ENCODE measurements around the gene SRSF8. TPM values are rescaled to one million over a fixed set of nuclear protein-coding genes. Genes with fewer than 3 reads are reported as not detected.
A peak's percentile ranks its signal among the peaks of the same experiment; 100 is the strongest.

SRSF8 gene
- total RNA-seq, 2 experiments from 2014 or later: 31.1 to 32.2 TPM

DNA sequence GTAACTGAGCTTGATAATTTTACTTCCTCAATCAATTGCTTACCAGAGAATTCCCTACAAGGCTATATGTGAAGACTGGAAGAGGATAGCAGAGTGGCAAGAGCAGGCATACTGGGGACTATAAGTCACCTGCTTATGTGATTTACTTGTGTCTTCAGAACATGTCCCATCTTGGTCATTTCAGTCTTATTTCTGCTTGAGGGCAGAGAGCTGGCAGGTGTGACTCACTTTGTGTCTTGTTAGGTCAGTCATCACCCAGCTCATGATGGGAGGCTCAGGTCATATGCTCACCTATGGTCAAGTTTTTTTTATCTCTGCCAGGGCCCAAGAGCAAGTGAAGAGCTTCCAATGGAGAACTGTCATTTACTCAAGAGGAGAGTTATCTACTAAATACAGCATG is 6.2 kb downstream of the SRSF8 start:
- CTCF ChIA-PET: interaction anchor here (0.8 to 8.2 kb wide), 6 partner anchors 9 to 632 kb away, joined by 3 to 220 read pairs (median 5); partner anchors contain the start of gene ENDOD1

GRCh38 chr11:95074792-95075563 is 8.3 kb downstream of the SRSF8 start:
- intact Hi-C loops (cut with micrococcal nuclease): no loop called here
- Mint-ChIP-seq H3K4me1 (ENCODE audit: low read depth) (peaks cover 30% of the 10 kb centered on the region), H3K27ac (no peak overlapping the region), H3K4me3 (no peak overlapping the region), H3K36me3 (no peaks in the 10 kb centered on the region), H3K27me3 (no peaks in the 10 kb centered on the region), H3K9me3 (no peaks in the 10 kb centered on the region)
- ChIA-PET POLR2A (interaction anchor here (1.0 kb wide), 1 partner anchor 15 kb away, joined by 3 read pairs; no protein-coding TSS in a partner anchor), CTCF (no interaction called here)
- no peak for DNase-seq

More for the DNA sequence above, 6.2 kb downstream of the SRSF8 start:
- no peaks in the 10 kb centered on the region for H3K9me3 Mint-ChIP-seq
- peak; percentile 30 for DNase-seq
- H3K4me1 Mint-ChIP-seq (ENCODE audit: low read depth): peaks cover 34% of the 10 kb centered on the region
- peaks cover 7% of the 10 kb centered on the region for H3K36me3 Mint-ChIP-seq
- no peak overlapping the region for H3K4me3 Mint-ChIP-seq
- POLR2A ChIA-PET: interaction anchor here (1.2 to 2.9 kb wide), 2 partner anchors 11 to 18 kb away, joined by 4 to 8 read pairs; no protein-coding TSS in a partner anchor
- H3K27me3 Mint-ChIP-seq: no peaks in the 10 kb centered on the region
- peak overlapping the region; percentile 6 for H3K27ac Mint-ChIP-seq
- intact Hi-C loops (cut with micrococcal nuclease): no loop called here

DNA sequence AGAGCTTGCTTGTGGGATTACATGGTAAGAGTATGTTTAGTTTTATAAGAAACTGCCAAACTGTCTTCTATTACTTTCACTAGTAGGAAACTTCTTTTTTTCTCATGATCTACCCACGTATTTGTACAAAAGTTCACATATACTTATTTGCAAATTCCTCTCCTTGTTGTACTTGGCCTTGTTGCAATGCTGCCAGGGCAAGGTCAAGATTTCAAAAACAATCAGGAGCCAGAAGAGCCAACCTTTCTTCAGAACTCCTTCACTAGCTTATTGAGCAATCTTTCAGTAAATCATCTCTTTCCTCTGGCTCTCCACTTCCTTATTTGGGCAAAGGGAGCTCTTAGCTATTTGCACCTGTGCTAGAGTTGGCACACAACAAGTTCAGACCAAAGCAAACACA is 9.7 kb downstream of the SRSF8 start:
- ChIA-PET CTCF (interaction anchor here (1.1 to 1.4 kb wide), 2 partner anchors 16 to 78 kb away, joined by 3 to 9 read pairs; no protein-coding TSS in a partner anchor), POLR2A (interaction anchor here (1.0 kb wide), 1 partner anchor 10 kb away, joined by 3 read pairs; the partner anchor contains the start of gene SRSF8)
- no peak for DNase-seq
- H3K4me3 Mint-ChIP-seq: no peak overlapping the region
- intact Hi-C loops (cut with micrococcal nuclease): loop anchor here (1.0 kb wide), 1 partner anchor 8 kb away; no protein-coding TSS in a partner anchor
- no peaks in the 10 kb centered on the region for H3K9me3 Mint-ChIP-seq
- peaks cover 20% of the 10 kb centered on the region for H3K4me1 Mint-ChIP-seq (ENCODE audit: low read depth)
- H3K36me3 Mint-ChIP-seq: no peaks in the 10 kb centered on the region
- H3K27ac Mint-ChIP-seq: peak overlapping the region; percentile 2
- H3K27me3 Mint-ChIP-seq: no peaks in the 10 kb centered on the region

GRCh38 chr11:95076981-95077380 is 10.3 kb downstream of the SRSF8 start:
- Mint-ChIP-seq H3K4me3 (no peak overlapping the region), H3K36me3 (no peaks in the 10 kb centered on the region), H3K9me3 (no peaks in the 10 kb centered on the region), H3K27me3 (no peaks in the 10 kb centered on the region), H3K4me1 (ENCODE audit: low read depth) (peaks cover 17% of the 10 kb centered on the region), H3K27ac (no peak overlapping the region)
- intact Hi-C loops (cut with micrococcal nuclease): loop anchor here (1.0 kb wide), 1 partner anchor 7 kb away; no protein-coding TSS in a partner anchor
- CTCF ChIA-PET: interaction anchor here (1.1 to 1.4 kb wide), 2 partner anchors 16 to 77 kb away, joined by 3 to 9 read pairs; no protein-coding TSS in a partner anchor
- POLR2A ChIA-PET: interaction anchor here (1.0 kb wide), 1 partner anchor 10 kb away, joined by 3 read pairs; the partner anchor contains the start of gene SRSF8
- no peak for DNase-seq

- Mint-ChIP-seq H3K4me3 (no peak overlapping the region), H3K36me3 (peaks cover 2% of the 10 kb centered on the region), H3K4me1 (ENCODE audit: low read depth) (peaks cover 16% of the 10 kb centered on the region), H3K27me3 (no peaks in the 10 kb centered on the region), H3K9me3 (no peaks in the 10 kb centered on the region), H3K27ac (no peak overlapping the region)
- DNase-seq: no peak
- POLR2A ChIA-PET: interaction anchor here (2.1 kb wide), 1 partner anchor 11 kb away, joined by 7 read pairs; no protein-coding TSS in a partner anchor
- intact Hi-C loops (cut with micrococcal nuclease): no loop called here
- CTCF ChIA-PET: interaction anchor here (1.1 to 8.9 kb wide), 2 partner anchors 9 to 14 kb away, joined by 3 to 111 read pairs; partner anchors contain the start of gene SRSF8
These were observed 11.8 kb downstream of the SRSF8 start for GRCh38 chr11:95078526-95078925.

GRCh38 chr11:95081010-95081409 is 14.3 kb downstream of the SRSF8 start:
- Mint-ChIP-seq H3K4me3 (no peak overlapping the region), H3K27me3 (no peaks in the 10 kb centered on the region), H3K9me3 (no peaks in the 10 kb centered on the region), H3K36me3 (peaks cover 2% of the 10 kb centered on the region), H3K4me1 (ENCODE audit: low read depth) (peaks cover 41% of the 10 kb centered on the region), H3K27ac (no peak overlapping the region)
- no peak for DNase-seq
- intact Hi-C loops (cut with micrococcal nuclease): loop anchor here (5.0 to 10.0 kb wide), 2 partner anchors 539 to 984 kb away; partner anchors contain the start of gene FUT4
- CTCF ChIA-PET: interaction anchor here (1.2 to 8.9 kb wide), 6 partner anchors 12 to 624 kb away, joined by 3 to 111 read pairs (median 6); partner anchors contain the start of gene SRSF8
- POLR2A ChIA-PET: interaction anchor here (1.0 to 1.4 kb wide), 3 partner anchors 8 to 18 kb away, joined by 3 to 4 read pairs (median 3); partner anchors contain the start of gene ENDOD1

DNA sequence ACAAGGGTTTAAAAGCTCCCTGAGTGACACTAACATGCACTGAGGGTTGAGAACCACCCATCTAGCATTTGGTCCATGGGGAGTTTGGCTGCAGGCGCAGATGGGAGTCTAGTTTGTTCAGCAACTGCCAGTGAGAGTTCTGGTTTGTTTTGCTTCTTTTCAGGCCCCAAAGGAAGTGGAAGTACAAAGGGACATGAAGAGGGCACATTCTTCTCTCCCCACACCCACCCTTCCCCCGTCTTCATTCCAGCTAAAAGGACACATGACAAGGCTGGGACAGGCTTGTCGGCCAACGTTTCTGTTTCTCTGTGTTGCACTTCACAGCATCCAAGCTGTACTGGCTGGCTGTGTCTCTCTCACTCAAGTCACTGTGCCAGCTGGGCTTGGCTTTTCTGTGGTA is 14.7 kb downstream of the SRSF8 start:
- Mint-ChIP-seq H3K9me3 (no peaks in the 10 kb centered on the region), H3K27me3 (no peaks in the 10 kb centered on the region), H3K4me3 (no peak overlapping the region), H3K4me1 (ENCODE audit: low read depth) (peaks cover 43% of the 10 kb centered on the region), H3K27ac (no peak overlapping the region), H3K36me3 (peaks cover 2% of the 10 kb centered on the region)
- POLR2A ChIA-PET: interaction anchor here (1.0 to 1.4 kb wide), 3 partner anchors 7 to 17 kb away, joined by 3 to 4 read pairs (median 3); partner anchors contain the start of gene ENDOD1
- CTCF ChIA-PET: interaction anchor here (1.1 to 8.9 kb wide), 4 partner anchors 12 to 624 kb away, joined by 3 to 111 read pairs (median 8); partner anchors contain the start of gene SRSF8
- intact Hi-C loops (cut with micrococcal nuclease): loop anchor here (5.0 to 10.0 kb wide), 2 partner anchors 539 to 983 kb away; partner anchors contain the start of gene FUT4
- DNase-seq: no peak

DNA sequence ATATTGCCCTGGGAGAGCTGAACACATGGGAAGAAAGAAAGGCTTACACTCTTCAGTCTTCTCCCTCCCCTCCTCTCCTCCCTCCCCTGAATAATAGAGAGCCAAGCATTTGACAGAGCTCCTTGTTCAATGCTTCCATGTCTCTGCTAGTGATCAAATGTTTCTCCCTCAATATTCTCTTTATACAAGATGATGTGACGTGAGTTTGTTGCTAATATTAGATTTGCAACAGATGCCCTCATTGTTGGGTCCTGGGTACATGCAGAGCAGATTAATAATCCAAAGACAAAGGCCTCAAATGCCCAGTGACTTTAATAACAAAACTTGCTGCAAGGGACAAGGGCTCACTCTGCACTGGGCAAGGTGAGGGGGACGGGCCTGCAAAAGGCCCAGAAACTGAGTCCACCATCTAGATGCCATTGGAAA is 15.9 kb downstream of the SRSF8 start:
- no peak for DNase-seq
- no peaks in the 10 kb centered on the region for H3K27me3 Mint-ChIP-seq
- no peak overlapping the region for H3K4me3 Mint-ChIP-seq
- H3K4me1 Mint-ChIP-seq (ENCODE audit: low read depth): peaks cover 38% of the 10 kb centered on the region
- intact Hi-C loops (cut with micrococcal nuclease): loop anchor here (5.0 to 10.0 kb wide), 2 partner anchors 540 to 982 kb away; partner anchors contain the start of gene FUT4
- no peaks in the 10 kb centered on the region for H3K9me3 Mint-ChIP-seq
- H3K36me3 Mint-ChIP-seq: peaks cover 2% of the 10 kb centered on the region
- H3K27ac Mint-ChIP-seq: no peak overlapping the region
- ChIA-PET POLR2A (no interaction called here), CTCF (interaction anchor here (1.1 to 8.9 kb wide), 3 partner anchors 11 to 14 kb away, joined by 3 to 111 read pairs (median 5); partner anchors contain the start of gene SRSF8)

DNA sequence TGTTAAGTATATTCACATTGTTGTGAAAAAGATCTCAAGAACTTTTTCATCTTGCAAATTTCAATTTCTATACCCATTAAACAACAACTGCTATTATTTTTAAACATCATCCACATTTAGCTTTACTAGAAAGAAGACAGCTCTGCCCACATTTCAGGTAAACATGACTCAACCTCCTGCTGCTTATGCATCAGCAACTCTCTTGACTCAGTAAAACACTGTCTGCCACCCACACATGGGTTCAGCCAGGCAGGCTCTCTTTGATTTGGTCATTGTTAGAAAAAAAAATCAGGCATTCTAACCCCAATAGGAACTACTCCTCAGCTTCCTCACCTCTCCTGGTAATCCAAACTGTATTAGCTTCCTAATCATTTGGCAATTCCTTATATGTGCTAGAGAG is 17.8 kb downstream of the SRSF8 start:
- Mint-ChIP-seq H3K36me3 (peaks cover 2% of the 10 kb centered on the region), H3K27me3 (no peaks in the 10 kb centered on the region), H3K4me1 (ENCODE audit: low read depth) (peaks cover 45% of the 10 kb centered on the region), H3K9me3 (no peaks in the 10 kb centered on the region), H3K4me3 (no peak overlapping the region), H3K27ac (peak overlapping the region; percentile 77)
- peak; percentile 79 for DNase-seq
- ChIA-PET POLR2A (interaction anchor here (1.0 to 1.8 kb wide), 4 partner anchors 9 to 705 kb away, joined by 3 to 17 read pairs (median 8); partner anchors contain the start of genes FAM76B and SRSF8), CTCF (interaction anchor here (0.8 to 8.9 kb wide), 6 partner anchors 9 to 68 kb away, joined by 4 to 111 read pairs (median 5); partner anchors contain the start of gene SRSF8)
- intact Hi-C loops (cut with micrococcal nuclease): loop anchor here (1.0 to 10.0 kb wide), 6 partner anchors 8 to 980 kb away; partner anchors contain the start of genes FUT4 and SESN3

GRCh38 chr11:95085117-95085816 is 18.5 kb downstream of the SRSF8 start:
- H3K4me3 Mint-ChIP-seq: no peak overlapping the region
- H3K27ac Mint-ChIP-seq: peak overlapping the region; percentile 77
- no peaks in the 10 kb centered on the region for H3K9me3 Mint-ChIP-seq
- POLR2A ChIA-PET: interaction anchor here (1.0 to 1.8 kb wide), 5 partner anchors 9 to 704 kb away, joined by 3 to 17 read pairs (median 7); partner anchors contain the start of genes FAM76B and SRSF8
- H3K4me1 Mint-ChIP-seq (ENCODE audit: low read depth): peaks cover 46% of the 10 kb centered on the region
- CTCF ChIA-PET: interaction anchor here (0.8 to 8.9 kb wide), 7 partner anchors 8 to 67 kb away, joined by 4 to 111 read pairs (median 4); partner anchors contain the start of gene SRSF8
- no peak for DNase-seq
- intact Hi-C loops (cut with micrococcal nuclease): loop anchor here (2.0 to 10.0 kb wide), 3 partner anchors 146 to 980 kb away; partner anchors contain the start of gene SESN3
- H3K36me3 Mint-ChIP-seq: peaks cover 2% of the 10 kb centered on the region
- H3K27me3 Mint-ChIP-seq: no peaks in the 10 kb centered on the region

DNA sequence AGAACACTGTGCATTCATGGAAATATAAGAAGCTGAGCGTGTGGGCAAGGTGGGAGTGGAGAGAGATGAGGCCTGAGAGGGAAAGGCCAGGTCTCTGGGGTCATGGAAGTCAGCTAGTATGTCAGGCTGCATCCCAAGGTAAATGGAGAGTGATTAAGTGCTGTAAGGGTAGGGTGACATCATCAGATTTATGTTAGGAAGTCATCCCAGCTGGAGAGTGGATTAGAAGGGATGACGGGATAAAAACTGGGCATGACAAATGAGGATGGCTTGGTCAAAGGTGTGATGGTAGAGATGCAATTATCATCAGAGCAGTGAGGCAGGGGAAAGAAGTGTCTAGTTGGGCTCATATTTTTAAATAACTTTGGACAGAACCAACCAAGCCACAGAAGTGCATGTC is 19.4 kb downstream of the SRSF8 start:
- Mint-ChIP-seq H3K27ac (no peak overlapping the region), H3K4me3 (no peak overlapping the region), H3K4me1 (ENCODE audit: low read depth) (peaks cover 55% of the 10 kb centered on the region), H3K27me3 (no peaks in the 10 kb centered on the region), H3K9me3 (no peaks in the 10 kb centered on the region), H3K36me3 (peaks cover 2% of the 10 kb centered on the region)
- intact Hi-C loops (cut with micrococcal nuclease): loop anchor here (5.0 to 10.0 kb wide), 2 partner anchors 616 to 979 kb away; no protein-coding TSS in a partner anchor
- POLR2A ChIA-PET: interaction anchor here (1.0 kb wide), 1 partner anchor 16 kb away, joined by 3 read pairs; no protein-coding TSS in a partner anchor
- no peak for DNase-seq
- CTCF ChIA-PET: interaction anchor here (1.2 to 8.9 kb wide), 2 partner anchors 17 to 66 kb away, joined by 4 to 111 read pairs; partner anchors contain the start of gene SRSF8

Data from activated CD4-positive, alpha-beta memory T cell treated with anti-CD3 and anti-CD28 coated beads for 36 hours (primary cell).